Neural cell (in vitro differentiated cells): ENCODE results near the gene NFIX.

Source experiments
- CTCF ChIP-seq: fragments of 450-650 bp; IDR thresholded peaks from 2 replicates; pipeline ENCODE4 v1.5.1; 2014; ENCODE audit warnings: antibody characterized with exemption, mild to moderate bottlenecking, moderate library complexity; ENCODE audit not compliant: poor library complexity, severe bottlenecking
- SMC3 ChIP-seq: fragments of 450-650 bp; conservative IDR thresholded peaks from 2 replicates; pipeline ENCODE4 v1.6.1; 2014; ENCODE audit warnings: antibody characterized with exemption, mild to moderate bottlenecking, moderate library complexity; ENCODE audit not compliant: poor library complexity

GRCh38 chr19:13117176-13117771, 122.0 kb downstream of the NFIX start:
- TF ChIP-seq SMC3 (no peak), CTCF (no peak)
